Activated naive CD8-positive, alpha-beta T cell treated with anti-CD3 and anti-CD28 coated beads, Interleukin-2, amount 10 ng/mL, durations not matched to agents 7 days and 5 days (primary cell): ENCODE data around the gene AARS2. TPM values are rescaled to one million over a fixed set of nuclear protein-coding genes. Genes with fewer than 3 reads are reported as not detected.

Source experiments
- ATAC-seq: fragments of 150-1000 bp; cut with Tn5 transposase; one replicate; pipeline ENCODE4 v1.10.0; 2021; ENCODE audit warnings: low read depth, moderate library complexity
- POLR2A ChIA-PET: fragments of 350-600 bp; sonication (Branson Sonifier 250); formaldehyde crosslinking; loops from one replicate; lab custom pipeline; 2021; ENCODE audit warnings: antibody characterized with exemption; lab: Charles Lee
- DNase-seq: peaks from one replicate; pipeline ENCODE4 v3.0.0; 2021
- H3K27ac Mint-ChIP-seq: one replicate; pipeline ENCODE4 v1.8.0; 2022; ENCODE audit warnings: mild to moderate bottlenecking, mixed read lengths
- H3K27me3 Mint-ChIP-seq: one replicate; pipeline ENCODE4 v1.8.0; 2022; ENCODE audit warnings: mild to moderate bottlenecking, moderate library complexity, mixed read lengths
- H3K36me3 Mint-ChIP-seq: one replicate; pipeline ENCODE4 v1.8.0; 2021; ENCODE audit warnings: mild to moderate bottlenecking, mixed read lengths
- H3K4me1 Mint-ChIP-seq: one replicate; pipeline ENCODE4 v1.8.0; 2021; ENCODE audit warnings: mixed read lengths
- H3K4me3 Mint-ChIP-seq: one replicate; pipeline ENCODE4 v1.8.0; 2022; ENCODE audit warnings: mild to moderate bottlenecking, moderate library complexity, mixed read lengths
- H3K9me3 Mint-ChIP-seq: one replicate; pipeline ENCODE4 v1.8.0; 2021; ENCODE audit warnings: mixed read lengths
- total RNA-seq, 2 experiments: library from RNA; stranded (reverse); gene quantifications; one replicate each; pipeline ENCODE4 v1.2.3, GENCODE V29; 2021

Gene AARS2
- total RNA-seq, 2 experiments from 2014 or later = 23.0 to 23.2 TPM

DNA sequence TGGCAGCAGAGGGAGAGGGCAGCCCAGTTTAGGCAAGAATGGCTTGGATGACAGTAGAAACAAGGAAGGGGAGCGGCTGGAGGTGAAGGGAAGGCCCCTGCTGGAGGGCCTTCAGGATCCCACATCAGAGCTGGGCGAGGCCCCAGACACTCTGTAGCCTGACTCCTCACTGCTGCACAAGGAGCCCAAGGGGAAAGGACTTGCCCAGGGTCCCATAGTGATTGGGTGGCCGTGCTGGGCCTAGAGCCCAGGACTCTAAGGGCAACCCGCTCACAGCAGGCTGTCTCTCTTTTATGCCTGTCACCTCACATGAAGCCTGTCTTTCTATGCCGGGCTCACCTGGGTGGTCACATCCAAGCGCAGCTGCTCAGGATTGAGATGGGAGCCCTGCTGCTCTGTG lies 9.3 kb downstream of the AARS2 start:
- DNase-seq (no peak), ATAC-seq (no peak)
- no peak overlapping the region for H3K27ac Mint-ChIP-seq
- H3K4me1 Mint-ChIP-seq = peaks cover 6% of the 10 kb centered on the region
- no peaks in the 10 kb centered on the region for H3K9me3 Mint-ChIP-seq
- no peaks in the 10 kb centered on the region for H3K27me3 Mint-ChIP-seq
- peaks cover 22% of the 10 kb centered on the region for H3K36me3 Mint-ChIP-seq
- POLR2A ChIA-PET = no interaction called here
- H3K4me3 Mint-ChIP-seq = no peak overlapping the region

DNA sequence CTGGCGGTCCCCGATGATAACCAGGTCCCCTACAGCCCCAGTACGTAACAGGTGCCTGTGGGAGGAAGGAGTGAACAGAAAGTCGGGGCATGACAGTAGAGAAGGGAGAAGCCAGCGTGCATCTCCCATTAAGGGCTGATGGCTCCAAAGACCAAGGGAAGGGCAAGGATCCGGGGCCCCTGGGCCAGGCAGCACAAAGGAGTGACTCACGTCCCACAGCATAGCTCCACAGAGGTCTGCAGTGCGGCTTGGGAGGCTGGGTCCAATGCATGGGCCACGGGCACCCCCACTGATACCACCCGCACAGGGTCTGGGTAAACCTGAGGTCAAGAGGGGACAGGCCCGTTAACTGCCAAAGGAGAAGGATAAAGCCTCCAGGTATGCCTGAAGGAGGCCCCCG lies 10.3 kb downstream of the AARS2 start:
- H3K9me3 Mint-ChIP-seq = no peaks in the 10 kb centered on the region
- ATAC-seq (no peak), DNase-seq (no peak)
- H3K4me1 Mint-ChIP-seq = peaks cover 6% of the 10 kb centered on the region
- H3K36me3 Mint-ChIP-seq = peaks cover 19% of the 10 kb centered on the region
- POLR2A ChIA-PET = no interaction called here
- H3K27me3 Mint-ChIP-seq = peaks cover 6% of the 10 kb centered on the region
- no peak overlapping the region for H3K4me3 Mint-ChIP-seq
- H3K27ac Mint-ChIP-seq = no peak overlapping the region

DNA sequence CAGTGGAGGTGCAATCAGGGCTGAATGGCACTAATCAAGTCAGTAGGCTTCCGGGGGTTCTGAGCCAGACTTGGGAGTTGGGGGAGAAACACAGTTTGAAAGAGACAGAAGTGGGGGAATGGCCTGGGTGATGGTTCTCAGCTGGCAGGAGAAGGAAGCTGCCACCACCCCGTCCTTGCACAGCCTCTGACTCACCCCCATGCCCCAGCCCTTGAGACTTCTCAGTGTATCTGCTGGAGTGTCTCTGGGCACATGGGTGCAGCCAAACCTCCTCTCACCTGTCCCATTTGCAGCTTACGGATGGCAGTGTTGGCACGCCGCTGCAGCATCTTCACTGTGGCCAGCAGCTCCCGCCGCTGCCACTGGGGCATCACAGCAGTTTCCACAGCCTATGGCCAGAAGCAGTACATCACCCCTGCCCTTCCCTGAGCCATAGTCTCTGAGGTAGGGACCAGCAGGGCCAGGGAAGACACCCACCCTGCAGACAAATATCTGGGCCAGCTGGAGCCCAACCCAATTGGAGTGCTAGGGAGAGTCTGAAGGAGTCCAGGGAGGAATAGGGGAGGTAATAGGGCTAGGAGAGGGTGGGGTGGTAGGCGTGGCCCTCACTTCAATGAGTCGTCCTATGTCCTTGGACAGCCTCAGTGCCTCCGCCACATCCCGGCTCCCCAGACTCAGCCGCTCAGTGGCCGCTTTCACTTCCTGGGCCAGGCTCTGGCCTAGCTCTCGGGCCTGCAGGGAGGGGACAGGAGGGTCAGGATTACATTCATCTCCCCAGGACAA lies 11.2 kb downstream of the AARS2 start:
- peaks cover 11% of the 10 kb centered on the region for H3K27me3 Mint-ChIP-seq
- peaks cover 8% of the 10 kb centered on the region for H3K4me1 Mint-ChIP-seq
- POLR2A ChIA-PET = no interaction called here
- ATAC-seq = no peak
- H3K27ac Mint-ChIP-seq = no peak overlapping the region
- no peak for DNase-seq
- no peak overlapping the region for H3K4me3 Mint-ChIP-seq
- peaks cover 19% of the 10 kb centered on the region for H3K36me3 Mint-ChIP-seq
- H3K9me3 Mint-ChIP-seq = no peaks in the 10 kb centered on the region

DNA sequence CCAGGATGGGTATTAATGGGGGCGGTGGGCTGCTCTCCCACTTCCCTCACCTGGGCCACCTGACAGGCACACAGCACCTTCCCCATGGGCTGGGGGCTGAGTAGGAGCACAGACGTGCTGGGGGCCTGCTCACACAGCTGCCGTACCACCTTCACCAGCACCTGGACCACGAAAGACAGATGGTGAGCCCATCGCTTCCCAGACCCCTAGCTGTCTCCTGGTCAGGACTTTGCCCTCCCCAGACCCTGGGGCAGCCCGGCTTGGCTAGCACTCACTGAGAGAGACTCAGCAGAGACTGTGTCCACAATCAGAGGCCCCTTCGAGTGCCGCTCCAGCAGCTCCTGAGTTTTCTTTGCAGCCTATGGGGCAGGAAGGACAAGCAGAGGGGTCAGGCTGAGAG lies 12.0 kb downstream of the AARS2 start:
- POLR2A ChIA-PET = no interaction called here
- no peak overlapping the region for H3K27ac Mint-ChIP-seq
- no peak for ATAC-seq
- peaks cover 8% of the 10 kb centered on the region for H3K4me1 Mint-ChIP-seq
- H3K36me3 Mint-ChIP-seq = peaks cover 19% of the 10 kb centered on the region
- no peak overlapping the region for H3K4me3 Mint-ChIP-seq
- no peaks in the 10 kb centered on the region for H3K9me3 Mint-ChIP-seq
- no peak for DNase-seq
- H3K27me3 Mint-ChIP-seq = peaks cover 19% of the 10 kb centered on the region

DNA sequence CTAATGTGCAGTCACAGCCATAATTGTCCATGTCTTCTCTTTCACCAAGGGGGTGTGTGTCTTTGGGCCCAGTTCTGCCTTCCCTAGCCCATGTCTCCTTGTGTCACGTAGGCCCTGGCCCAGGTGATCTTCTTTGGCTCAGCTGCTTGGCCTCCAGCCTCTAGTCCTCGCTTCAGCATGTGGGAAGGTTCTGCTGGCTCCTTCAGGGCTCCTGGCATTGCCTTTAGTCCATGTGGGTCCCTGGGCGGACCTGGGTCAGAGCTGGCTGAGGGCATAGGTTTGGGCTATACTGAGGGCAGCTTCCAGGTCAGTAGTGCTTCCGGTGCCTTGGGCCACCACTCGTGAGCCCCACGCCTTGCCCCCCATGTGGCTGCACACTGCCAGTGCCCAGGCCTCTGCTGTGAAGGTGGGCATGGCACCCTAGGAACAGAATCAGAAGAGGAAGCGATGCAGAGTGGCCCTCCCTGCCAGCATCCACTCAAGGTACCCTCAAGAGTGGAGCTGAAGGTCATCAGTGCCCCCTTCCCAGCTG lies 12.8 kb downstream of the AARS2 start:
- no peak overlapping the region for H3K4me3 Mint-ChIP-seq
- H3K27ac Mint-ChIP-seq = no peak overlapping the region
- ATAC-seq (no peak), DNase-seq (no peak)
- peaks cover 13% of the 10 kb centered on the region for H3K36me3 Mint-ChIP-seq
- no peaks in the 10 kb centered on the region for H3K9me3 Mint-ChIP-seq
- H3K27me3 Mint-ChIP-seq = peaks cover 24% of the 10 kb centered on the region
- POLR2A ChIA-PET = no interaction called here
- H3K4me1 Mint-ChIP-seq = peaks cover 4% of the 10 kb centered on the region

DNA sequence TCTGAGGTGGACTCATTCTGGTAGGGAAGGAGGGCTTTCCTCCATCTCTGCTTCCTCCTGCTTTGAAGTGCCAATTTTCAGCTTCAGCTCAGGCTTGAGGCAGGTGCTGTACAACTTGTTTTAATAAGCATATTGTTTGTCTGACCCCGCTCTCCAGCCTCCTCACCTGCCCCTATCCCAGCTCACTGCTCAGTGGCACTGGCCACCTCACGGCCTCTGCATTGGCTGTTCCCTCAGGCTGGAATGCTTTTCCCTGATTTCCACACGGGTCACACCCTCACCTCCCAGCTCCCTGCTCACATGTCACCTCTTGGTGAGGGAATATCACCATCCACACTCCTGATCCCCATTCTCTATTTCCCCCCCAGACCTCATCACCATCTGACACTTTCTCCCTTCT lies 14.3 kb downstream of the AARS2 start:
- Mint-ChIP-seq H3K9me3 (no peaks in the 10 kb centered on the region), H3K36me3 (peaks cover 13% of the 10 kb centered on the region), H3K4me1 (peaks cover 3% of the 10 kb centered on the region), H3K4me3 (no peak overlapping the region), H3K27ac (no peak overlapping the region), H3K27me3 (peaks cover 33% of the 10 kb centered on the region)
- DNase-seq (no peak), ATAC-seq (no peak)
- POLR2A ChIA-PET = no interaction called here

DNA sequence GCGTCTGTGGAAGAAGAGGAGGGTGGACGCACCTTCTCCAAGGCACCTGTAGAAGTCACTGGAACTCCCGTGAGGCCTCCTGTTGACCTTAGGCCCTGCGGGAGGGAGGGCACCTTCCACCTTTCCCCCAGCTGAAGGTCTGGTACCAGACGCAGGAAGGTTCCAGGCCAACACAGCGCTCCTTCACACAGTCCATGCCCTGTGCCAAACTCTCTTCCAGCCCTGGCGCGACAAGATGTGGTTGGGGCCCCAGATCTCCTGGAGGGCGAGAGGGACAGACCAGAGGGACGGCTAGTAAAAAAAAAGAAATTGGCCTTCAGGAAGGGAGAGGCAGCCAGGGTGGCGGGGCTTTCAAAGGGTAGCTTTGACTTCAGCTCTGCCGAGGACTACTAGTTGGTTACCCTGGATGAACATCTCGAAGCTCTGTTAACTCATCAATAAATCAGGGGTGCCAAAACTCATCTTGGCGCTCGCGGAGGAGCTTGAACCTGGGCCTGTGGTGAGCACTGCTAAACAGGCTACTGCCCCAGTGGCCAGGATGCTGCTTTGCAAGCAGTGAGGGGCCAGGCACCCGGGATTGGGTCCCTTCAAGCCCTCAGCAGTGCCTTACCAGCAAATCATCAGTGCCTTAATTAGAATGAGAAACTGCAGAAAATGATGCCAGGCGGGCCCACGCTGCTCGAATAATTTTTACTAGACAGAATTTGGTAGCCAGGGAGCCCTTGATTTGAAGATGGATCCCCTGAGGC lies 14.9 kb downstream of the AARS2 start:
- Mint-ChIP-seq H3K36me3 (peaks cover 10% of the 10 kb centered on the region), H3K4me3 (peak overlapping the region; percentile 57), H3K27ac (no peak overlapping the region), H3K9me3 (no peaks in the 10 kb centered on the region), H3K4me1 (peaks cover 3% of the 10 kb centered on the region), H3K27me3 (peaks cover 38% of the 10 kb centered on the region)
- no peak for ATAC-seq
- POLR2A ChIA-PET = interaction anchor here (0.6 kb wide), 1 partner anchor 31 kb away, joined by 3 read pairs; no protein-coding TSS in a partner anchor
- DNase-seq = no peak

DNA sequence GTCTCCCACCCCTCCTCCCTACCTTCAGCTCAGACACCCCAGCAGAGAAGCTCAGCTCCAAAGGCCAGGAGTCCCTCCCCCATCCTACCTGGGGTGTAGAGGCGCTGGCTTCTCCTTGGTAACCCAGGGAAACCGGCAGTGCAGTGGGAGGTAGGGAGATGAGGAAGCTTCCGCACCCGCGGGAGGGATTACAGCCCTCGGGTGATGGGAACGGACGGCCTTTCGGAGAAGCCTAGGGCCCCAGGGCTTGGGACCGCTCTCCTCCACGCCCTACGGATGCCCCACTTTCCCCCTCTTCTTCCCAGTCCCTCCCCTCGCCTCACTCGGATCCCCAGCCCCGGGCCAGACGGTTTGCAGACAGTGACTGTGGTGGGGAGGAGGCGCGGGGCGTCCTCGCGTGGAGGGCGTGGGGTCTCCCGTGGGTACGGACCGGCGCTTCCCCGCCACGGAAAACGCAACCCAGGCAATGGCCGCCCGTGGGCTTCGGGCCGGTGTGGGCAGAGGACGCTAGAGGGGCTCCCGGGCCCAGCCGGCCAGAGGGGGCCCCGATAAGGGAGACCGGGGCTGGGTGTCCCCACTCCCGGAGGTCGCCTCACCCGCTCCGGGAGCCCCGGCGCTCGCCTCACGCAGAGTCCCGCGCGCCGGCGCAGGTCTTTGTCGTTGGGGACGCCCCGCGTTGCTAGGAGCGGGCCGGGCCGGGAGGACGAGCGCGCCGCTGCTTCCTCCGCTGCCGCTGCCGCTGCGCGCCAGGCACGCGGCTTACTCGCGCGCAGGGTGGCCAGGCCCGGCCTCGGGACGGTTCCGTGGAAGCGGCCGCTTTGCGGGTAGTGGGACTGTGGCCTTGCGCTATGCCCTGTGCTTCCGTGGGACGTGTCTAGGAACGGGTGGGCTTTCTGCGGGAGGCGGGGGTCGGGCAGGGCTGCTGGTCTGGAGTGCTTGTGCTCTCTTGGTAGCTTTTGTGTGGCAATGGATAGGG lies 15.8 kb downstream of the AARS2 start:
- H3K36me3 Mint-ChIP-seq = peaks cover 10% of the 10 kb centered on the region
- H3K27ac Mint-ChIP-seq = no peak overlapping the region
- no peaks in the 10 kb centered on the region for H3K9me3 Mint-ChIP-seq
- POLR2A ChIA-PET = interaction anchor here (0.6 to 1.1 kb wide), 3 partner anchors 31 to 90 kb away, joined by 3 to 4 read pairs (median 3); partner anchors contain the start of gene CDC5L
- H3K4me1 Mint-ChIP-seq = peaks cover 3% of the 10 kb centered on the region
- H3K27me3 Mint-ChIP-seq = peaks cover 45% of the 10 kb centered on the region
- peak overlapping the region; percentile 57 for H3K4me3 Mint-ChIP-seq
- DNase-seq (peak; percentile 73), ATAC-seq (peak; percentile 89)

DNA sequence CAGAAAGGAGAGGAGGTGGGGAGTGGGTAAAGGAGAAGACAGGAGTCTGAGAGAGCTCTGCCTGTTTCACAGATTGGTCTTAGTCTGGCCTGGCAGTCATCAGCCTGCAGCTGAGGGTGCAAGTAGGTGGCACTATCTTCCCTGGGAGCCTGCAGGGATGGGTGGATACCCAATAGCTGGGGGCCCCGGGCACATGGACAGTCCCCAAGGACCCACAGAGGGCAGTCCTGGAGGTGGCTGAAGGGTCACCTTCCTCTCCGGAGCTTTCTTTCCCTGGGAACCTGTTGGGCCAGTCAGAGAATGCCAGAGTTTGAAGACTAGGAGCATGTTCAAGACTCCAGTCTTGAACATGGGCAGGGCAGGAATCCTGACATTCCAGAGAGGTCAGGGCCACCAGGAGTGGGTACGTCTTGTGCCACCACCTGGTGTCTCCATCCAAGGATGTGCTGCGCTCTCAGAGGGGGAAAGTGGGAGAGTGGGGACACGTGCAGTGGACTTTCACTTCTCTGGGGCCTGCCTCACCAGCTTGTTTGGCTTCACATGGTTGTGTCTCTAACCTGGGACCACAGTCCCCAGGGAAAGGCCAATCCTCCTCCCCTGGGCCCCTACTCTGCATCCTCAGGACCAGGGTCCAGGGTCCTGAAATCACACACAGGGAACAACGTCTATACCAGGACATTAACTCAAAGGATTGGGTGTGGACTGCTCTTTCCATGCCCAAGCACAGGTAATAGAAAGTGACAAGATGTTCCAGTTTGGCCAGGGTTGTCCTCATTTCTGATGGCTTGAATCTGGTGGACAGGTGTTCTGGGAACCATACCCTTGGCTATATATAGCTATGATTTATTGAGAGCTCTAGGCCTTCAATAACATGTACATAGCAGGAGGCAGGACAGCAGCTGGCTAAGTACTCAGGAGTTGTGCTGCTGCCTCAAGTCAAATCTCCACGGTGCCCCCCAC lies 18.0 kb downstream of the AARS2 start:
- H3K27me3 Mint-ChIP-seq = peaks cover 61% of the 10 kb centered on the region
- POLR2A ChIA-PET = interaction anchor here (0.6 to 1.3 kb wide), 4 partner anchors 10 to 18 kb away, joined by 3 to 4 read pairs (median 3); partner anchors contain the start of gene AARS2
- DNase-seq (no peak), ATAC-seq (no peak)
- H3K27ac Mint-ChIP-seq = no peak overlapping the region
- H3K4me3 Mint-ChIP-seq = no peak overlapping the region
- H3K4me1 Mint-ChIP-seq = peaks cover 3% of the 10 kb centered on the region
- no peaks in the 10 kb centered on the region for H3K9me3 Mint-ChIP-seq
- H3K36me3 Mint-ChIP-seq = peaks cover 2% of the 10 kb centered on the region

DNA sequence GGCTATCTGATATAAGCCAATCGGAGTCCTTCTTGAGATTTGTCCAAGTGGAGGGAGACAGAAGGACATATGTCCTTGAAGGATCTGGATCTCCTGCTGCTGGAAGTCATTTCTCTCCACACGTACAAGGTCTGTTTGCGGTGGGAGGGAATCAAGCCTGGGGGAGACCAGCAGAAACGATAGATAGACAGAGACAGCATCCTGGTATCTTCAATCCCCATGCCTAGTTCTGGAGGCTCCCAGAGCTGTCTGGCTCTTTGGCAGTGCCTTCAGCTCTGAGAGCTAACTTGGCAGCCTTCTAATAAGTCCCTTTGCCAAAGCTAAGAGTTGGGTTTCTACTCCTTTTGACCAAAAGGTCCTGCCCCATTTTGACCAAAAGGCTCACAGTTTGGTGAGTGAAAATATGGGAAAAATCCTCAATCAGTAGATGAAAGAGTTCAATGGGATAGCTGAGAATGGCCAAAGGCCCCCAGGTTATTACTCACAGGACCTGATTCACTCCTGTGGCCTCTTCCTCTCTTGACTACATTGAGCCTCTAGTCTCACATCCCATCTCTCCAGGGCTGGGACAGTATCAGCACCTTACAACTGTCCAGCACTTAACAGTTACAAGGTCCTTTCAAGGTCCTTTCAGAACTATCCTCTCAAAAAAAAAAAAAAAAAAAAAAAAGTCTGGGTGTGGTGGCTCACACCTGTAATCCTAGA lies 20.3 kb downstream of the AARS2 start:
- peaks cover 67% of the 10 kb centered on the region for H3K27me3 Mint-ChIP-seq
- H3K4me3 Mint-ChIP-seq = no peak overlapping the region
- DNase-seq (no peak), ATAC-seq (no peak)
- H3K9me3 Mint-ChIP-seq = no peaks in the 10 kb centered on the region
- H3K4me1 Mint-ChIP-seq = peaks cover 2% of the 10 kb centered on the region
- H3K27ac Mint-ChIP-seq = no peak overlapping the region
- H3K36me3 Mint-ChIP-seq = no peaks in the 10 kb centered on the region
- POLR2A ChIA-PET = interaction anchor here (0.7 kb wide), 2 partner anchors 19 to 604 kb away, joined by 3 read pairs; no protein-coding TSS in a partner anchor

DNA sequence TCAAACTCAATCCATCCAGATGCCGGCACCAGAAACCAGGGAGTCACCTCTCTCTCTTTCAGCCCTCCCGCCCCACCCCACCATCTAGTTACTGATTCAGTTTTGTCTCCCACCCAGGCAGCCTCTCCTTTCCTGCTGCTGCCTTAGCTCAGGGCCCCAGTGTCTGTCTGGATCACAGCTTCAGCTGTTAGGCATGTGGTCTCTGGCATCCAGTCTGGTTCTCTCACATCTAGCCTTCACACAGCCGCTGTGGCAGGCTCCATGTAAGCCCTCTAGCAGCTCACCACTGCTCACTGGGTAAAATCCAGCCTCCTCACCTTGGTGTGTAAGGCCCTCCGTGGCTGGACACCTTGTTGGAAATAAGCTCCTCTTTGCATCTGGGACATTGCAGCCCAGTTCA lies 21.3 kb downstream of the AARS2 start:
- Mint-ChIP-seq H3K4me1 (no peaks in the 10 kb centered on the region), H3K4me3 (no peak overlapping the region), H3K36me3 (no peaks in the 10 kb centered on the region), H3K27me3 (peaks cover 67% of the 10 kb centered on the region), H3K9me3 (no peaks in the 10 kb centered on the region), H3K27ac (no peak overlapping the region)
- ATAC-seq (no peak), DNase-seq (no peak)
- POLR2A ChIA-PET = no interaction called here
